ENCODE measurements around the gene SDC4. TPM values are rescaled to one million over a fixed set of nuclear protein-coding genes. Genes with fewer than 3 reads are reported as not detected.

SDC4 gene
- total and polyA plus RNA-seq, 4 donors = 19.2 to 114 (median 50.9) TPM

DNA sequence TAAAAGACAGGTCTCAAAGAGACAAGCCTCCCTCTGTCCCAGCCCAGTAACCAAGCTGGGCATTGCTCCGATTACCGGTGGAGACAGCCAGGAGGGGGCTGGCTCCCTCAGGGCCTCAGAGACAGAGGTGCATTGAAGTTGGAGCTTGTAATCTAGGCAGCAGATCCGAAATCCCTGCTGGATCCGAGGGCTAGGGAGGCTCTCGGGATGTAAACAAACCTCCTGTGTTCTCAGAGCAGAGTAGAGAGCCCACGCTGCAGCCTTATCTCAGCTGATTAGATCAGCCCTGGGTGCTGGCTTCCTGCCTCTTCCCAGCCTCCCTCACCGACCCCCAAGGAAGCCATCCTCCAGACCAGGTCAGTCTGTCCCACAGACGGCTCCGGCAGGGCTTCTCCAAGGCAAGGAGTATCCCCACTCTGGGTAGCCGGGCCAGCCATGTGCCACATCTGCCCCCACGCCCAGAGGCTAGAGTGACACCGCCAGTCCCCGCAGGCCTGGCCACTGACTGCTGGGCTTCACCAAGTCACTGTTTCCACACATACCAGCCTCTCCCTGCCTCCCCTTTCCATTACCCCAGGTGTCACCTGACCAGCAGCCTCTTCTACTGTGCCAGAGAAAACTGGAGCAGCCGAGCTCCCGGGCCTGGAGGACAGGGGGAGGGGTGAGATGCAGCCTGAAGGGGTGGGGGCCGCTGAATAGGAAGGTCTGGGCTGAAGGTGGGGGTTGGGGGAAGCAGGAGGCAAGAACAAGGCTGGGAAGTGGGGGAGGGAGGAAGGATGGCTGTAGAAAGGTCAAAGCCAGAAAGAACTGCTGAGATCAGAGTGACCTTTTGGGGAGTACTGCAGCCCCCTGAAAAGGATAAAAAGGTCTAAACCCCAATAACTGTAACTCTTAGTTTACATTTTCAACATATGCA, 6.0 kb downstream of the SDC4 start:
- H3K27me3 ChIP-seq (ENCODE audit: control insufficient read depth in 1 of 2, insufficient read depth in 2 of 2, low read length in 1 of 2) = no peaks in the 10 kb centered on the region
- intact Hi-C loops (cut with DNase I) = loop anchor here in 1 of 2 donors (5.0 kb wide), 1 partner anchor 440 kb away; no protein-coding TSS in a partner anchor
- DNase-seq = peak; percentile 78 to 91
- H3K4me3 ChIP-seq (ENCODE audit: low read length in 2 of 2) = no peak overlapping the region
- peaks cover 0 to 4% of the 10 kb centered on the region in 2 donors for H3K4me1 ChIP-seq (ENCODE audit: control insufficient read depth in 1 of 2, insufficient read depth in 2 of 2, low read length in 2 of 2)
- H3K36me3 ChIP-seq (ENCODE audit: control insufficient read depth in 1 of 2, insufficient read depth in 2 of 2, low read length in 1 of 2) = no peaks in the 10 kb centered on the region
- H3K27ac ChIP-seq (ENCODE audit: low read depth in 1 of 2, low read length in 2 of 2) = peak overlapping the region; percentile 77
- H3K9me3 ChIP-seq (ENCODE audit: control insufficient read depth, low read length) = no peaks in the 10 kb centered on the region
- ATAC-seq (ENCODE audit: low FRiP score) = peak; percentile 82
- 6 to 8% methylated on average over 16 of the region's 16 CpGs for WGBS, 2 donors

DNA sequence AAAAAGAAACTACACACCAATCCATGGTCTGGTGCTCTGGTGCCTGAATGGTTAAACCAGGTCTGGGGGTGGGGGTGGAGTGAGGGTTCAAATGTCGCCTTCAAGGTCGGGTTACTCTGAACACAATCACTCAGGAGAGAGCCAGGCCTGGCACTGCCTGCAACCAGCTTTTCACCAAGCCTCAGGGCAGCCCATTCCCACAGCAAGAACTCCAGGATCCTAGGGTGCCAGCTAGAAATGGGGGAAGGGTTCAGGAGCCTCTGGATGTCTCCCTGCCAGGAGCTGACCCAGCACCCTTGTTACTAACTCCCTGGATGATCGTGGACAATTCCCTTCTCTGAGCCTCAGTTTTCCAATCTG, 6.7 kb downstream of the SDC4 start:
- no peak for ATAC-seq (ENCODE audit: low FRiP score)
- Histone ChIP-seq H3K4me3 (ENCODE audit: low read length in 2 of 2) (no peak overlapping the region), H3K27ac (ENCODE audit: low read depth in 1 of 2, low read length in 2 of 2) (peak overlapping the region; percentile 77), H3K9me3 (ENCODE audit: control insufficient read depth, low read length) (no peaks in the 10 kb centered on the region), H3K36me3 (ENCODE audit: control insufficient read depth in 1 of 2, insufficient read depth in 2 of 2, low read length in 1 of 2) (no peaks in the 10 kb centered on the region), H3K4me1 (ENCODE audit: control insufficient read depth in 1 of 2, insufficient read depth in 2 of 2, low read length in 2 of 2) (peaks cover 0 to 4% of the 10 kb centered on the region in 2 donors), H3K27me3 (ENCODE audit: control insufficient read depth in 1 of 2, insufficient read depth in 2 of 2, low read length in 1 of 2) (no peaks in the 10 kb centered on the region)
- intact Hi-C loops (cut with DNase I) = loop anchor here in 1 of 2 donors (5.0 kb wide), 1 partner anchor 441 kb away; no protein-coding TSS in a partner anchor
- WGBS, 2 donors = 22 to 26% methylated on average over 3 of the region's 3 CpGs
- no peak for DNase-seq

DNA sequence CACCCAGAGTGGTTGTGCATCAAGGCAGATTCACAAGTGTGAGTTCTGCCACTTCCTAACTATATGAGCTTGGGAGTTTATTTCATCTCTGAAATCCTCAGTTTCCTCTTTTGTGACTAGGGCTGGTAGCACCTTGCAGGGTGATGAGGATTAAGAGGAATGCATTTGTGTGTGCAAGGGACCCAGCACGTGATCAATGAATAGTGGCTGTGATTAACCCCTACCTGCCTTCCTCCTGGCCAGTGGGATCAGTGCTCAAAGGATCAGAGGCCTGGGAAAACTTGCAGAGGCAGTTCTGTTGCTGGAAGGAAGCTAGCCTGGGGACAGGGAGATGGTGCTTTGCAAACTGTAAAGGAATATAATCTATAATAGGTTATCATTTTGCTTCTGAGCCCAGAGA, 7.3 kb downstream of the SDC4 start:
- intact Hi-C loops (cut with DNase I) = loop anchor here in 1 of 2 donors (5.0 kb wide), 1 partner anchor 441 kb away; no protein-coding TSS in a partner anchor
- WGBS, 2 donors = 64 to 67% methylated on average over 1 of the region's 1 CpG
- H3K4me1 ChIP-seq (ENCODE audit: control insufficient read depth in 1 of 2, insufficient read depth in 2 of 2, low read length in 2 of 2) = peaks cover 0 to 4% of the 10 kb centered on the region in 2 donors
- DNase-seq (no peak), ATAC-seq (ENCODE audit: low FRiP score) (no peak)
- H3K27ac ChIP-seq (ENCODE audit: low read depth in 1 of 2, low read length in 2 of 2) = peak overlapping the region in 1 of 2 donors; percentile 29
- H3K9me3 ChIP-seq (ENCODE audit: control insufficient read depth, low read length) = no peaks in the 10 kb centered on the region
- no peak overlapping the region for H3K4me3 ChIP-seq (ENCODE audit: low read length in 2 of 2)
- no peaks in the 10 kb centered on the region for H3K36me3 ChIP-seq (ENCODE audit: control insufficient read depth in 1 of 2, insufficient read depth in 2 of 2, low read length in 1 of 2)
- H3K27me3 ChIP-seq (ENCODE audit: control insufficient read depth in 1 of 2, insufficient read depth in 2 of 2, low read length in 1 of 2) = no peaks in the 10 kb centered on the region

DNA sequence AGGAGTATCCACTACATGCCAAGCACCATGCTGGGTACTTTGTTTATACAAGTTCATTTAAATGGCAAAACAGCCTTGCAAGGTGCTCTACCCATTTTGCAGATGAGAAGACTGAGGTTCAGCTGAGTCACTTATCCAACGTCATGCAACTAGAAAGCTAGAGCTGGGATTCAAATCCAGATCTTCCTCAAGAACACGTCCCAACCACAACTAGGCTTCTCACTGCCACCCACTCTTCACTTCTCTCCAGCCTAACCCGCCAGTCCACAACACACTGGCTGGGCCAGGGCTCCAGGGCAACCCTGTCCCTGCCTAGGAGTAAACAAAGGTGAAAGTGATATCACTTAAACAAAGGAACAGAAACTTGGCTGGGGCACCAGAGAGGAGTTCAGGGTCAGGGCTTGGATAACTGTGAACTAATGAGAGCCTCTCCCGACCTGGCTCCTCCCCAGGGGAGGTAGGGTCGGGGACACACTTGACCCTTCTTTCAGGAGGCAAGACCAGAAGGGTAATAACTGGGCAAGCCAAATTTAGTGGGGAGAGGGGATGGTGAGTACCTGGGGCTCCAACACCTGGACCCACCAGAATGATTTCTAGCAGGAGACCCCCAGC, 7.9 kb downstream of the SDC4 start:
- intact Hi-C loops (cut with DNase I) = loop anchor here in 1 of 2 donors (5.0 kb wide), 1 partner anchor 442 kb away; no protein-coding TSS in a partner anchor
- Histone ChIP-seq H3K9me3 (ENCODE audit: control insufficient read depth, low read length) (no peaks in the 10 kb centered on the region), H3K4me3 (ENCODE audit: low read length in 2 of 2) (no peak overlapping the region), H3K36me3 (ENCODE audit: control insufficient read depth in 1 of 2, insufficient read depth in 2 of 2, low read length in 1 of 2) (no peaks in the 10 kb centered on the region), H3K27me3 (ENCODE audit: control insufficient read depth in 1 of 2, insufficient read depth in 2 of 2, low read length in 1 of 2) (no peaks in the 10 kb centered on the region), H3K4me1 (ENCODE audit: control insufficient read depth in 1 of 2, insufficient read depth in 2 of 2, low read length in 2 of 2) (peaks cover 0 to 4% of the 10 kb centered on the region in 2 donors), H3K27ac (ENCODE audit: low read depth in 1 of 2, low read length in 2 of 2) (no peak overlapping the region)
- ATAC-seq (ENCODE audit: low FRiP score) (no peak), DNase-seq (no peak)
- 85 to 89% methylated on average over 5 of the region's 5 CpGs for WGBS, 2 donors

DNA sequence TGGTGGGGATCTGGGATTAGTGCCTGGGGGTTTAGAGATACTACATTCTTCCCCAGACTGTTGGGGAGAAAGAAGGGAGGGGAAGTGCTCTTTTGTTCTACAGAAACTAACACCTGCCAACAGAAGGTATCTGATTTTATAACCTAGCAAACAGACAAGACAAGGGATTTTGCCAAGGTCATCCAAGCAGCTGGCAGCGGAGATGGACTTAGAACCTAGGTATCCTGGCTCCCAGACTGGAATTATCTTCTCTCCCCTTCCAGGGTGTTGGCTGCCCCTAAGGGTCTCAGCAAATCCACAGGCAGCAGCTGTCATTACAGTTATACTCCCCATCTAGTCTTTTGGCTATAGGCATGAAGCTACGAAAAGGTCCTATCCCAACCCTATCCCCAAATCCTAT, 8.4 kb downstream of the SDC4 start:
- DNase-seq (no peak), ATAC-seq (ENCODE audit: low FRiP score) (no peak)
- 96 to 97% methylated on average over 2 of the region's 2 CpGs for WGBS, 2 donors
- H3K27me3 ChIP-seq (ENCODE audit: control insufficient read depth in 1 of 2, insufficient read depth in 2 of 2, low read length in 1 of 2) = no peaks in the 10 kb centered on the region
- no peak overlapping the region for H3K4me3 ChIP-seq (ENCODE audit: low read length in 2 of 2)
- intact Hi-C loops (cut with DNase I) = loop anchor here (5.0 kb wide), 2 partner anchors 78 to 443 kb away; partner anchors contain the start of gene PIGT (in 1 of the 2)
- H3K27ac ChIP-seq (ENCODE audit: low read depth in 1 of 2, low read length in 2 of 2) = no peak overlapping the region
- peaks cover 0 to 4% of the 10 kb centered on the region in 2 donors for H3K4me1 ChIP-seq (ENCODE audit: control insufficient read depth in 1 of 2, insufficient read depth in 2 of 2, low read length in 2 of 2)
- no peaks in the 10 kb centered on the region for H3K9me3 ChIP-seq (ENCODE audit: control insufficient read depth, low read length)
- H3K36me3 ChIP-seq (ENCODE audit: control insufficient read depth in 1 of 2, insufficient read depth in 2 of 2, low read length in 1 of 2) = no peaks in the 10 kb centered on the region

DNA sequence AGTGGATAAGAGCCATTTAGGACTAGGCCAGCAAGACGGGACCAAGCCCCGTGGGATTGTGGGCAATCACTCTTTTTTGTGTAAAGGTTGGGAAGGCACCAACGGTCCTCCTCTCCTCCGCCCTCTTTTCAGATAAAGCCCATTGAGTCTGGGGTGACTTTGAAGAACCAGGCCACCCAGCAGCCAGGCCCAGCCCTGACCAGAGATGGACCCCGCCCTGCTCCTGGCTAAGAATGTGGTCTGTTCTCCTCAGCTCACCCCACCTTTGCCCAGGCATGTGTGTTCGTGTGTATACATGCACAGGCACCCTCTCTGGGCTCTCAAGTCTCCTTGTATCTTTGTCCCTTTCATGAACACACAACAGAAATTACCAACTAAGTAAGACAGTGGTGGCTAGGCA, 9.1 kb downstream of the SDC4 start:
- intact Hi-C loops (cut with DNase I) = loop anchor here in 1 of 2 donors (5.0 kb wide), 1 partner anchor 78 kb away; the partner anchor contains the start of gene PIGT
- 88 to 90% methylated on average over 6 of the region's 6 CpGs for WGBS, 2 donors
- Histone ChIP-seq H3K9me3 (ENCODE audit: control insufficient read depth, low read length) (no peaks in the 10 kb centered on the region), H3K4me1 (ENCODE audit: control insufficient read depth in 1 of 2, insufficient read depth in 2 of 2, low read length in 2 of 2) (peaks cover 0 to 4% of the 10 kb centered on the region in 2 donors), H3K4me3 (ENCODE audit: low read length in 2 of 2) (no peak overlapping the region), H3K36me3 (ENCODE audit: control insufficient read depth in 1 of 2, insufficient read depth in 2 of 2, low read length in 1 of 2) (no peaks in the 10 kb centered on the region), H3K27ac (ENCODE audit: low read depth in 1 of 2, low read length in 2 of 2) (peak overlapping the region; percentile 71 to 92), H3K27me3 (ENCODE audit: control insufficient read depth in 1 of 2, insufficient read depth in 2 of 2, low read length in 1 of 2) (no peaks in the 10 kb centered on the region)
- DNase-seq = no peak
- ATAC-seq (ENCODE audit: low FRiP score) = no peak

DNA sequence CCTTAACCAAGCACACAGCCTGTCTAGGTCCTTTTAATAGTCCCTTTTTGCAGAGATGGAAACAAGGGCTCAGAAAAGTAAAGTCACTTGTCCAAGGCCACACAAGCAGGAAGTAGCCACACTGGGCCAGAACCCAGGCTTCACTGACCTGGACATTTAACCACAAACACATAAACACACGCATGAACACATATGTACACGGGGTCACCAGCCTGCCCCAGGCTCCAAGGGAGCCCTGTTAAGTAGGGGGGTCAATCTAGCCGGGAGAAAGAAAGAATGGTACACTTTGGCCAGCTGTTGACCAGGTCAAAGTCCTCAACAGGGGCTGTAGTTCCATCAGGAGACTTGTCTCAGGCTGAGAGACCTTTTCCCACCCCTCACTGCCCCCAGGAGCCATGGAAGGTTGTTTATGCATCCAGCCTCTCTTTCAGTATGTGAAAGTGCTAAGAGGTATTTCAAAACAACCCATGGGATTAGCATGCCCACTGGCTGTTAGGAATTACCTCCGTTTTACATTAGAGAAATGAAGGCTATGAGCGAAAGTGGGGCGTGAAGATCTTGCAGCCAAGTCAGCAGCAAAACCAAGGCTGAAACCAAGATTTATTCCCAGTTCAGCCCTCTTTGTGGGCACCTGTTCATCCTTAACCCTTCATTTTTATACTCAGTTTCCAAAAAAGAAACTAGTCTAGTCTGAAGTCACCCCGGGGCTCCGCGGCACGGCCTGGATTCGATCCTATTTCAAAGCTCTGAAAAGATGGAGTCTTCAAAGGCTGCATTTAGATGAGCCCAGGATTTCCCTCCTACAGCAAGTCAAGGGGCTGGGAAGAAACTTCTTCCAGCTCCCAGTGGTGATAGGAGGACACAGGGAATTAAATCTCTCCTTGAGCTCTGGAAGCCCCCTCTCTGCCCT, 9.8 kb downstream of the SDC4 start:
- 88 to 94% methylated on average over 11 of the region's 11 CpGs for WGBS, 2 donors
- no peaks in the 10 kb centered on the region for H3K36me3 ChIP-seq (ENCODE audit: control insufficient read depth in 1 of 2, insufficient read depth in 2 of 2, low read length in 1 of 2)
- intact Hi-C loops (cut with DNase I) = loop anchor here in 1 of 2 donors (5.0 kb wide), 1 partner anchor 79 kb away; the partner anchor contains the start of gene PIGT
- no peak overlapping the region for H3K4me3 ChIP-seq (ENCODE audit: low read length in 2 of 2)
- no peak for DNase-seq
- H3K27me3 ChIP-seq (ENCODE audit: control insufficient read depth in 1 of 2, insufficient read depth in 2 of 2, low read length in 1 of 2) = no peaks in the 10 kb centered on the region
- no peaks in the 10 kb centered on the region for H3K9me3 ChIP-seq (ENCODE audit: control insufficient read depth, low read length)
- H3K27ac ChIP-seq (ENCODE audit: low read depth in 1 of 2, low read length in 2 of 2) = peak overlapping the region; percentile 87 to 92
- H3K4me1 ChIP-seq (ENCODE audit: control insufficient read depth in 1 of 2, insufficient read depth in 2 of 2, low read length in 2 of 2) = peaks cover 0 to 4% of the 10 kb centered on the region in 2 donors
- ATAC-seq (ENCODE audit: low FRiP score) = no peak

All from aorta (tissue), 5 donors.